Mesodermal cell (in vitro differentiated cells): Measurements from ENCODE around the gene ATP8B3.
"Not testable (repeated sequence)": the region's sequence is repeated elsewhere in the genome, so short reads cannot be mapped to it uniquely, and the experiment has no call there.

Source experiments
- H3K27ac ChIP-seq: 2 replicates; pipeline ENCODE4 v1.7.0; 2013; ENCODE audit warnings: mild to moderate bottlenecking, low read depth, low read length, moderate library complexity; ENCODE audit not compliant: severe bottlenecking
- H3K36me3 ChIP-seq: 2 replicates; pipeline ENCODE4 v1.7.1; 2013; ENCODE audit warnings: mild to moderate bottlenecking, low read length, moderate library complexity; ENCODE audit not compliant: control insufficient read depth, insufficient read depth
- H3K4me1 ChIP-seq: one replicate; pipeline ENCODE4 v1.7.1; 2013; ENCODE audit warnings: mild to moderate bottlenecking, low read length; ENCODE audit not compliant: insufficient read depth, control insufficient read depth, poor library complexity, severe bottlenecking
- H3K4me3 ChIP-seq: 2 replicates; pipeline ENCODE4 v1.7.0; 2013; ENCODE audit warnings: low read length, control low read depth, mild to moderate bottlenecking; ENCODE audit not compliant: insufficient read depth, poor library complexity, severe bottlenecking; ENCODE audit errors: extremely low read depth
- H3K9me3 ChIP-seq: 2 replicates; pipeline ENCODE4 v1.7.1; 2013; ENCODE audit warnings: mild to moderate bottlenecking, low read length, moderate library complexity; ENCODE audit not compliant: control insufficient read depth
- WGBS, 2 experiments: methylation state at CpG; one replicate each; pipeline ENCODE4 v1.1.5; 2013; ENCODE audit warnings: missing lambda C conversion rate in 2 of 2; ENCODE audit not compliant: insufficient coverage in 2 of 2; 5-methylcytosine and 5-hydroxymethylcytosine counted together

The ATP8B3 gene

DNA sequence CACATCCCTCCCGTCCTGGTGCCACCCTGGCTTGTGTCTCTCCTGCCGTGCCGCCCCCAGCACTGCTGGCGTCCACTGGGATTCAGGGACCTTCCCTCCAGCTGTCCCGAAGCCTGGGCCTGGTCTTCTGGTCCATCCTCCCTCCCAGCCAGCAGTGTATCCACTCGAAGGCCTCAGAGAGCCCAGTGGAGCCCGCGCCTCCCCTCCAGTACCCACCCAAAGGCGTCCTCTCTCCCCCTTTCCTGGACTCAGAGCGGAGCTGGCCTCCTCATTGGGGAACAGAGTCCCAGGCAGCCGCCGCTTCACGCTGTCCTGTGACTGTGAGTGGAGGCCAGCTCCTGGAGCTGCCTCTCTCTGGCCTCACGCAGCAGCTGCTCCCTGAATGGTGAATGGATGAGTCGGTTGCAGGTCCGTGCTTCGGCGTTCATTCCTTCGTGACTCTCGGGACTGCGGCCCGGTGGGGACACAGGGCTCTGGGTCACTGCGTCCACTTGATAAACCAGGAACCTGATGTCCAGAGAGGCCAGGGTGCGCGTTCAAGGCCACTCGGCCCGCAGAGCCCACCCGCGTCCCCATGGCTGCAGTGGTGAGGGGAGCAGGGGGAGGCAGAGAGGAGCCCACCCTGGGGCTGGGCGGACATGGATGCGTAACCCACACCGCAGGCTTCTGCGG lies 46.7 kb downstream of the ATP8B3 start:
- peaks cover 5% of the 10 kb centered on the region for H3K4me1 ChIP-seq
- H3K9me3 ChIP-seq = peaks cover 3% of the 10 kb centered on the region
- no peak overlapping the region for H3K4me3 ChIP-seq
- 28 to 30% methylated on average over 25 to 31 of the region's 33 CpGs for WGBS, 2 experiments
- no peak overlapping the region for H3K27ac ChIP-seq
- H3K36me3 ChIP-seq = no peaks in the 10 kb centered on the region

DNA sequence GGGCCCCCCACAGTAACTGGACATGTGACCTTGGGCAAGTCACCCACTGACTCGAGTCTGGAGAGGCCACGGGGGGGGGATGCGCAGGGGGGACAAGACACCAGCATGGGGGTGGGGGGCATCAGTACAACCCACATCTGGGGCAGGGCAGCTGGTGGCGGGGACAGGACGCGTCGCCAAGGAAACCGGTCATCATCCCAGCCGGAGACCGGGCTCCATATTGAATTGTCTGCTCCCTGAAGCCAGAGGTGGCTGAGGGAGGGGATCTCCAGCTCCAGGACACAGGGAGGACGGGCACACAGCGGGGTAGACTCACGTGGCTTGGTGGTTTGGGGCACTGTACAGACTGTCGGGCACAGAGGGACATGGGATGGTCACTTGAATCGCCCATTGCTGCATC lies 47.3 kb downstream of the ATP8B3 start:
- H3K36me3 ChIP-seq = no peaks in the 10 kb centered on the region
- WGBS, 2 experiments = 15 to 23% methylated on average over 12 to 13 of the region's 15 CpGs
- H3K27ac ChIP-seq = no peak overlapping the region
- no peak overlapping the region for H3K4me3 ChIP-seq
- H3K9me3 ChIP-seq = no peaks in the 10 kb centered on the region
- peaks cover 5% of the 10 kb centered on the region for H3K4me1 ChIP-seq

DNA sequence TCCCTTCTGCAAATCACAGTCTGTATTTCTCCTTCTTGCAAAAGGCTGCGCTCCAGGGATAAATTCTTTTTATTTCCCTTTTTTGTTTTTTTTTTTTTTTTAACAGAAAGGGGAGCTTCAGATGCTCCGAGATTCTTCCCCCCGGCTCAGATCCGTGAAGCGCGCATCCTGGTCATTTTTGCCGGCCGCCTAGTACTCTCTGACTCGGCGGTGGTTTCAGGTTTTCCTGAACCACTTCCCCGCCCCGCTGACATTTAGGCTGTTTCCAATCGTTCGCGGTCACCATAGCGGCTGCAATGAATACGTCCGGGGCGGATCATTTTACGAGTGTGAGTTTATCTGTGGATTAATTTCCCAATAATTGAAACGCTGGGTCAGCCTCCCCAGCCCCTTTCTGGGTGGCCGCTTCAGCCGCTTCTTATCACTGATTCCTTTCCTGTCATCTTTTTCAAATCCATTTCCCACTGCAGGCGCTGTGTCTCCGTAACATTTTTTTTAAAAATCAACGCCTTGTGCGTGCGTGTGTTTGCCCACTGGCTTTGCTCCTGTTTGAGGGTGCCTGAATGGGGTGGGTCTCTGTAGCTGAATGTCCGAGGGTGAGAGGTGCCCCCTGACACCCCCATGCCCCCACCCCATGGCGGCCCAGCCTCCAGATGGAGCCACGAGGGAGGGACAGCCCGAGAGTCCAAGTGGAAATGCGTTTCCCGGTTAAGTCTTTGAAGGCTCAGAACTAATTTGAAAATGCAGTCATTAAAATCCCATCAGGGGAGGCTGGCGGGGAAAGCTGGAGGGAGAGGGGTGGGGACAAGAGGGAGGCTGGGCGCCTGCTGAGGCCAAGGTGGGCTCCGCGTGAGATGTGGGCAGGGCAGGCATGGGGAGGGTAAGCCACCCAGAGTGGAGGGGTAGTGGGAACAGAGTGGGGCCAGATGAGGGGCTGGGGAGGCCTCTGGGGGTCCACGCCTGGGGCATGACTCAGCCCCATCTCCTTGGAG lies 48.1 kb downstream of the ATP8B3 start:
- Histone ChIP-seq H3K9me3 (no peaks in the 10 kb centered on the region), H3K27ac (no peak overlapping the region), H3K36me3 (no peaks in the 10 kb centered on the region), H3K4me3 (no peak overlapping the region), H3K4me1 (peaks cover 5% of the 10 kb centered on the region)
- 15 to 17% methylated on average over 26 to 30 of the region's 39 CpGs for WGBS, 2 experiments

DNA sequence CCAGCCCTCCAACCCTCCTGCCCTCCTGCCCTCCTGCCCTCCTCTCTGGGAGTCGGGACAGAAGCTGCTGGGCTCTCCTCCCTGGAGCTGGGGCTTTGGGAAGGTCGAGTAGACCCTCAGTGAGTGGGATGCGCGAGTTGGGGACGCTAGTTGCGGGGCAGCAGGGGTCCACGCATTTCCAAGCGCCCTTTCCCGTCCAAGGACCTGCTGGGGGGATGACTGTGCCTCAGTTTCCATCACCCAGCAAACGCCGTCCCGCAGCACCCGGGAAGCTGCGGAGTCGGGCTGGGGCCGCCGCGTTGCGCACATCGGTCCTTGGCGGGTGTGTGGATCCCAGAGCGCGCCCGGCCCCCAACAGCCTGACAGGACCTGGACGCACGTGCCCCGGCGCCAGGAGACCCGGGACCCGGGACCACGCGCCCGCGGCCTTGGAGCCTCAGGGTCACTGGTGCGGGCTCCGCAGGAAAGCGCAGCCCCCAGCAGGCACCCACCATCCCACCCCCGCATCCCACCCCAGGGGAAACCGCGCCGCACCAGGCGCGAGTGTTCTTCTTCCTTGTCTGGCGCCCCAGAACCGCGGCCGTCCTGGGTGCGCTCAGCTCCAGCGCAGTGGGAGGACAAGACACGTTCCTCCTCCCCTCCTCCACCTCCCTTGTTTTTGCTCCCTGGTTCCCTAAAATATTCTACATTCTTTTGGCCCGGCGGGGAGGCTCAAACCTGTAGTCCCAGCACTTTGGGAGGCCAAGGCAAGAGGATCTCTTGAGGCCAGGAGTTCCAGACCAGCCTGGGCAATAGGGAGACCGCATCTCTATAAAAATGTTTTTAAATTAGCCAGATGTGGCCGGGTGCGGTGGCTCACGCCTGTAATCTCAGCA lies 49.6 kb downstream of the ATP8B3 start:
- 8 to 13% methylated on average over 22 to 47 of the region's 56 CpGs for WGBS, 2 experiments
- Histone ChIP-seq H3K4me1 (peaks cover 10% of the 10 kb centered on the region), H3K27ac (no peak overlapping the region), H3K36me3 (no peaks in the 10 kb centered on the region), H3K4me3 (no peak overlapping the region), H3K9me3 (no peaks in the 10 kb centered on the region)

DNA sequence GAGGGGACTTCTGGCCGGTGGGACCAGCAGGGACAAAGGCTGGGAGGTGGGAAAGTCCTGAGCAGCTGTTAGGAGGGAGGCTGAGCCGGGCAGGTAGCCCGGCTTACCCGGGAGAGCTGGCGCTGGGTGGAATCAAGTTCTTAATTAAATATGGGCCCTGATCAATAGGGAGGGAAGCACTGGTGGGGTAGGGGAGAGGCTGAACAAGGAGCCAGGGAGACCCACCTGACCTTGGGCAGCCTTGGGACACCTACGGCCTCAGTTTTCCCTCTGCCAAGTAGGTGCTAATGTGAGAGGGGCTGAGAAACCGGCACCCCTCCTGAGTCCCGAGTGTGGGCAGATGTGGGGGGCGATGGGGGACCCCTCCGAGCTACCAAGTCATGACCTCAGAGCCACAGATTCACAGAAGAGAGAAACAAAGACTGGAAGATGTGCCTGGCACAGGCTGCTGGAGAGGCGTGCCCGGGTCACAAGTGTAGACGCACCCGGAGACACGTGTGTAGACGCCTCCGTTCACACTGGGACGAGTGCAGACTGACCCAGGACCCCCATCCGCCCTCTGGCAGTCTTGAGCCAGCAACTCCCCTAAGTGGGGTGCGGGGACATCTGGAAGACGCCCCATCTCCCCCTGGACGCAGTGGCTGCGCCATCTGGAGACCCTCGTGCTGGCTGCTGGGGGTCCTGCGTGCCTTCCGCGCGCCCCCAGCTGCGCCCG lies 50.4 kb downstream of the ATP8B3 start:
- no peaks in the 10 kb centered on the region for H3K9me3 ChIP-seq
- H3K27ac ChIP-seq = no peak overlapping the region
- H3K4me3 ChIP-seq = no peak overlapping the region
- peaks cover 5% of the 10 kb centered on the region for H3K4me1 ChIP-seq
- WGBS, 2 experiments = 12 to 17% methylated on average over 19 to 20 of the region's 30 CpGs
- H3K36me3 ChIP-seq = no peaks in the 10 kb centered on the region

DNA sequence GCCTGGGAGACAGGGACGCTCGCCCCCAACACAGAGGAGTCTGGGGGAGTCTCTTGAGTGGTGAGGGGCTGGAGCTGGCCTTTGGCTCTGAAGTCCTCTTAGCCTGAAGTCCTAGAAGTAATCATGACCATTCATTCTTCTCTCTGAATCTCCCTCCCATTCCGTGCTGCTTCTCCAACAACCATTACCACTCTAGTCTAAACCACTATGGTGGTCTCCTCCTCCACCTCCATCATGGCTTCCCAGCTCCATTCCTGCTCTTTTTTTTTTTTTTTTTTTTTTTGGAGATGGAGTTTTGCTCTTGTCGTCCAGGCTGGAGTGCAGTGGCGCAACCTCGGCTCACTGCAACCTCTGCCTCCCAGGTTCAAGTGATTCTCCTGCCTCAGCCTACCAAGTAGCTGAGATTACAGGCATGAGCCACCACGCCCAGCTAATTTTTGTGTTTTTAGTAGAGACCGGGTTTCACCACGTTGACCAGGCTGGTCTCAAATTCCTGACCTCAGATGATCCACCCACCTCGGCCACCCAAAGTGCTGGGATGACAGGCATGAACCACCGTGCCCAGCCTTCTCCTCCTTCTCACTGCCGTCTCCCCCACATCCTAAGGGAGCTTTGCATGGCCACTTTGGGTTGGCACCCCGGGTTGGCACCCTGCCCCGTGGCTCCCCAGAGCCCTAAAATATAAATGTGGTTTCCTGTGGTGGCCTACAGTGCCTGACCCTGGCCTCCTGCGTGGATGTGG lies 51.1 kb downstream of the ATP8B3 start:
- not testable (repeated sequence) for H3K4me1 ChIP-seq, H3K36me3 ChIP-seq, H3K27ac ChIP-seq, H3K9me3 ChIP-seq, H3K4me3 ChIP-seq
- 15 to 18% methylated on average over 7 of the region's 15 CpGs for WGBS, 2 experiments

DNA sequence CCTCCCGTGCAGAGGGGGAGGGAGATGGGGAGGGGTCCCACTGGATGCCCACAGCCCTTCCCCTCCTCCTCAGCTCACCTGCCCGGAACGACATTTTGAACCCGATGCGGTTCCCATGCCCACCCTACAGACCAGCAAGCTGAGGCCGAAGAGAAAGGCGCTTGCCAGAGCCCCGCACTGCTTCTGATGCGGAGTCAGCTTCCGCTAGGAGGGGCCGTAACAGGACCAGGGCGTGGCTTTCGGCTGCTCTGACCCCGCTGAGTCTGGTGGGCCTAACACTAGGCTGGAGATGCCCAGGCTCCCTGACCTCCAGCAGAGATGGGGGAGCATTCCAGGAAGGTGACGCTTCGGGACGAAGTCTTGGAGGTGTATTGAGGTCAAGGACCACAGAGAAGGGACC lies 52.1 kb downstream of the ATP8B3 start:
- Histone ChIP-seq H3K27ac (no peak overlapping the region), H3K4me1 (peaks cover 5% of the 10 kb centered on the region), H3K36me3 (no peaks in the 10 kb centered on the region), H3K4me3 (no peak overlapping the region), H3K9me3 (no peaks in the 10 kb centered on the region)
- 6 to 9% methylated on average over 15 to 16 of the region's 17 CpGs for WGBS, 2 experiments

DNA sequence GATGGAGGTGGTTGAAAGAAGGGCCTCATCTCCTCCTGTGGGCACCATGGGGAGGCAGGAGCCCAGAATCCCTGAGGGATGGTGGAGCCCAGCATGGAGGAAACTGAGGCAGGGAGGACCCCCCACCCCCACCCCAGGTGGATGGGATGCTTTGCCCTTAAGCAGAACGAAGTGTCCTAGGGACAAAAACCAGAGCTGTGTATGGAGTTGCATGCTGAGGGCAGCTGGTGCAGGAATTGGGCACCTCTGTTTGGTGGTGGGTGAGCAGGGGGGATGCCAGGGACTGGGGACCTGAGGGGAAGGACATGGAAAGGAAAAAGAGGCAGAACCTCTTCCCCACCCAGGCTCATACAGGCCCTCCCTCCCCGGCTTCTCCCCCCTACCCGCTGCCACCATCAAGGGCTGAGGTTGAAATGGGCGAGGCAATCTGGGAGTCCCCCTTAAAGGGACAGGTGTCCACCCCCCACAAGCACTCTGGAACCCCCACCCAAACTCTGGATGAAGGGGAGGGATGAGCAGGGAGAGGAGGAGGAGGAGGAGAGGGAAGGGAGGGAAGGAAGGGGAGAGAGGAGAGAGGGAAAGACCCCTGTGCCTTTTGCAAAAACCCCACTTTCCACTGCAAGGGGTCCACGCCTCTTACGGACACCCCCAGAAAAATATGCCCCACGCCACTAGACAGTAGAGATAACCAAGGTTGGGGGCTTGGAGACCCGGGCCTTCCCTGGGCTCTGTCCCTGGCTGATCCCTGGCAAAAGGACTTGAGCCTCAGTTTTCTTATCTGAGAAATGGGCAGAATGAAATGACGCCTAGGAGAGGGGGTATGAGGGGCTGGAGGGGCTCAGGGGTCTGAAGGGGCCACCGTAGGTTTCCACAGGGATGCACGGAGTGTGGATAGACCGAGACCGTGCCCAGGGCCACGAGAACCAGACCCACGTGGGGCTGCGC lies 52.8 kb downstream of the ATP8B3 start:
- H3K4me1 ChIP-seq = peaks cover 5% of the 10 kb centered on the region
- H3K4me3 ChIP-seq = no peak overlapping the region
- H3K9me3 ChIP-seq = no peaks in the 10 kb centered on the region
- 20 to 27% methylated on average over 3 to 4 of the region's 16 CpGs for WGBS, 2 experiments
- no peaks in the 10 kb centered on the region for H3K36me3 ChIP-seq
- no peak overlapping the region for H3K27ac ChIP-seq

DNA sequence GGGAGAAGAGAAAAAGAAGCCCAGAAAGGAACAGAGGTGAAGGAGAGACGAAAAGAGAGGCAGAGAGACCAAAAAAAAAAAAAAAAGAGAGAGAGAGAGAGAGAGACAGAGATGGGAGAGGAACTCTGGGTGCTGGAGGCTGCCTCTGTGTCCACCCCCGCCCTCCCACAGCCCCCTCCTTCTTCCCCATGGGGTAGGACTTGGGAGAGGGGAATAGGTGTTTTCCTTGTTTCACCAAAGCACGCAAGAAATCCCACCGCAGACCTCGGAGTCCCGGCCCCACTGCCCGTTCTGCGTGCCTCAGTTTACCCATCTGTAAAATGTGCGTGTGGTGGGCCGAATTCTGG lies 53.9 kb downstream of the ATP8B3 start:
- Histone ChIP-seq H3K9me3 (no peaks in the 10 kb centered on the region), H3K4me1 (peaks cover 5% of the 10 kb centered on the region), H3K4me3 (no peak overlapping the region), H3K27ac (no peak overlapping the region), H3K36me3 (no peaks in the 10 kb centered on the region)
- WGBS, 2 experiments = 10 to 23% methylated on average over 5 to 8 of the region's 10 CpGs
